NOMO-1 (cell line): ENCODE measurements around the gene ADH4.
"Not testable (repeated sequence)": the region's sequence is repeated elsewhere in the genome, so short reads cannot be mapped to it uniquely, and the experiment has no call there.

Experiments used
- DNase-seq, 2 experiments: peaks; one replicate each; lab custom pipeline; 2025; ENCODE audit not compliant: unreplicated experiment in 2 of 2; lab: John Stamatoyannopoulos, UW

The ADH4 gene

DNA sequence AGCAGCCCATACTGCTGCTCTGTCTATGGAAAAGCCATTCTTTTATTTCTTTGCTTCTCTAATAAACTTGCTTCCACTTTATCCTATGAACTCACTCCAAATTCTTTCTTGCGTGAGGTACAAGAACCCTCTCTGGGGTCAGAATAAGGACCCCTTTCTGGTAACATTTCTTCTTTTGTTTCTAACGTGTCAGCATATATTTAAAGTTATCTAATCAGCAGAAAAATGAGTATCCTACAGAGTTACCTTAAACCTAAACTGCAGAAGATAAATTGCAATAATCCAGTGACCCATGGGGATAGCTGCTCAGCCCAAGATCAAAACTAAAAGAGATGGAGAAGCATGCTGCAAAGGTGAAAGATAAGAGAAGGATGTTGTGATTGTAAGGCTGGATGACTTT is 59.5 kb downstream of the ADH4 start:
- no peak for DNase-seq

DNA sequence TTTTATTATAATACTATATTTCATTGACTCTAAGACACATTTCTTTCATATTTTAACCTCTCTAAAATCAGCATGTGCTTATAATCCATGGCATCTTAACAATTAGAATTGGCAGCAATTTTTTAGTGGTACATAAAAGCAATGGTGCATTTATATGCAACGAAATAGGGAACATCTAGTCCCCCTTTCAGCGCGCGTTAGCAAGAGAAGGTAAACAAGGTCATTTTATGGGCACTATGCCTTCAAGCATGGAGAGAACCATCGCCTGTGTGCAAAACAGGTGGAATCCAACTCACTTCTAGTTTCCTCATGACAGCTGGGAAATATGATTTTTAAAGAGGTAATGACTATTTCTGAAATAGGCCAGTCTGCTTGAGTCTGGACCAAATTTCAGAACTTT is 61.9 kb downstream of the ADH4 start:
- no peak for DNase-seq

DNA sequence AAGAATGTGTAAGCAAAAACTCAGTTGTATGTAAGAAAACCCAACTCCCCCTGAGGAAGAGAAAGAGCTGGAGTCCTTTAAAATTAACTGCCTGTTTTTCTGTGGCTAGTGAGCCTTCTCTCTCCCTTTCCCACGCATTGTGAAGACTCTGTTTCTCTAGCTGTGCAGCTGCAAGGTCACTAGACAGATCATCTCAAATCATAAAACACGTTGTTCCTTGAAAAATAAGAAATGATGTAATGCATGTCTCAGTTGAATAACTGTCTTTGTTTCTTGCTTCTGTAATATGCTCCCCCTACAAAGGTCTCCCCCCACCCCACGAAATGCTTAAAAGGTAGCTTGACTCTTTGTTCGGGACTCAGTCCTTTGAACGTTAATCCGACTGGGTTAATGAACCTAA is 63.2 kb downstream of the ADH4 start:
- DNase-seq = not testable (repeated sequence)

DNA sequence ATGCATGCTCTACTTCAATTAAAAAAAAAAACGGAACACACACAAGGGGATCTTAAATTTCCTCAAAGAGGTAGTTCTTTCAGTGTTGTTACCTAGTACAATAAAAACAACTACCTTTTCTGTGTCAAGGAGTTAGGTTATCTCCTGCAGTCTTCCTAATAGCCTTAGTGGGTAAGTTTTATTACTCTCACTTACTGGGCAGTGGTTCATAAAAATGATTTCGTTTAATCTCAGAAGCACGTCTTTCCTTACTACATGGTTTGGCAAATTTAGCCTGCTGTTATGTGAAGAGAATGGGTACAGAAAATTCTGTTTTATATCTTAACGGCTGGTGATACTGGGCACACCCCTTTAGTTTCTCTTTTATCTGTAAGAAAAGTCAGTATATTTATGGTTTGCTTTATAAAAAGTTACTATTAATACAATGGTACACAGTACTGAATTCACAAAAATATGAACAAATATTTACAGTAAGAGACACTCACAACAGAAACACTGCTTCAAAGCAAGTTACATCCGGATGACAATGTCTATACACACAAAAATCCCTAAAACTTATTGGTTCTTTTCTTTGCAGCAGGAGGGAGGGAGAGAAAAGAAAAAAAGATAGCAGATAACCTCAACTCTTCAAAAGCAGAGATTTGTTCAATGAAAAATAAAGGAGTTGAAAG is 64.3 kb downstream of the ADH4 start:
- DNase-seq = no peak

DNA sequence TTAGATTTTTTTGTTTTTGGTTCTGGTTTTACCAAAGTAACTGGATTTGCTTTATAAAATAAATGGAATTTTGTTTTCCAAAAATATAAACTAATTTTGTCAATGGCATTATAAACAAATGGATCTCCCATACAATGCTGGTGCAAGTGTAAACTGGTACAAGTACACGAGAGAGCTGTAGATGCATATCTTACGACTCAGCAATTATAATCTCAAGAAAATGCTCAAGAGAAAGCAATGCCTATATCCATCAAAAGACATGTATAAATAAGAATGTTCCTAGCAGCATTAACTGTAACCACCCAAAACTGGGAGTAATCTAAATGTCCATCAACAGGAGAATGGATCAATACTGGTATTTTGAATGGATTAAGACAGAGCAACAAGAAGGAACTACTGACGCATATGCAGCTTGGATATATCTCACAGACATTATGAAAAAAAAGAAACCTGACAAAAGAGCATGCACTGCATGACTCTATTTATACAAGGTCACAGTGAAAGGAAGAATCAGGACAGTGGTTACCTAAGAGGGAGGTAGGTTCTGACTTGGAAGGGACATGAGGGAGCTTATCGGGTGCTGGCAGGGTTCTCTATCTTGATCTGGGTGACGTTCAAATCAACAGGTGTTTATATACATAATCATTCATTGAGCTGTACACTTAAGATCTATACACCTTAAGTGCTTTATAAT is 65.0 kb downstream of the ADH4 start:
- no peak for DNase-seq

DNA sequence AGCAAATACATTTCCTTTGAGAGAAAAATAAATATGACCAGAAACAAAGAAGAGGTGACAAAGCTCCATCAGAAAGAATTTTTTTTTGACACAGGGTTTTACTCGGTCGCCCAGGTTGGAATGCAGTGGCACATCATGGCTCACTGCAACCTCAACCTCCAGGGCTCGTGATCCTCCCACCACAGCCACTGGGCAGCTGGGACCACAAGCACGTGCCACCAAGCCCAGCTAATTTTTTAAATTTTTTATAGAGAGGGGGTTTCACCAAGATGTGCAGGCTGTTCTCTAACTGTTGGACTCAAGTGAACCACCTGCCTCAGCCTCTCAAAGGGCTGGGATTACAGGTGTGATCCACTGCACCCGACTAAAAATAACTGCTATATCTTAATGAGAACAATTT is 65.8 kb downstream of the ADH4 start:
- DNase-seq = no peak

DNA sequence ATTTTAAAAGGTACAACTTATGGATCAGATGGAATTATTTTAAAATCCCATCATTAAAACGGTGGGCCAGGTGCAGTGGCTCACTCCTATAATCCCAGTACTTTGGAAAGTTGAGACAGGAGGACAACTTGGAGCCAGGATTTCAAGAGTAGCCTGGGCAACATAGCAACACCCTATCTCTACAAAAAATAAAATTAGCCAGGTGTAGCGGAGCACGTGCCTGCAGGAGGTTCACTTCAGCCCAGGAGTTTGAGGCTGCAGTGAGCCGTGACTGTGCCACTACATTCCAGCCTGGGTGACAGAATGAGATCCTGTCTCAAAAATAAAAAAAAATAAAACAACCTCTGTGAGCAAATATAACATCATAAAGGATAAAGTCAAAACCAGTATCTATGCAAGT is 66.9 kb downstream of the ADH4 start:
- no peak for DNase-seq

DNA sequence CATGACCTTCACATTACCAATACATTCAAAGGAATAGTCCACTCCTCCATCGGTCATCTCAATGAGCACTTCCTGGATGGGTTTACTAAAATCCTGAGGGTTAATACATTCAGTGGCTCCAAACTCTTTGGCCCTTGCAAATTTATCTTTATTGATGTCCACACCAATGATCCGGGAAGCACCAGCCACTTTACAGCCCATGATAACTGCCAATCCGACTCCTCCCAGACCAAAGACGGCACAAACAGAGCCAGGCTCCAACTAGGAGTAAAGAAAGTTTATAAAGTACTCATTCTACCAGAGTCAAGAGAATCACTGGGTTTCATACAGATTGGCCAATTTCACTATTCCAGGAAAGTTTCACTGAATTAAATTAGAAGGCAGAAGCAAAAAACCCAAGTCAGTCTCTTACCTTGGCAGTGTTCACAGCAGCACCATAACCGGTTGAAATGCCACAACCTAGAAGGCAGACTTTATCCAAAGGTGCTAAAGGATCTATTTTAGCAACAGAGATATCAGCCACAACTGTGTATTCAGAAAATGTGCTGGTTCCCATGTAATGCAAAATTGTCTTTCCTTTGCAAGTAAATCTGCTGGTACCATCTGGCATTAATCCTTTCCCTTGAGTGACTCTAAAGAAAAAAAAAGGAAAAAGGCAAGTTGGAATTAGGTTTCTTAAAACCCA is 67.7 kb downstream of the ADH4 start:
- DNase-seq = no peak

DNA sequence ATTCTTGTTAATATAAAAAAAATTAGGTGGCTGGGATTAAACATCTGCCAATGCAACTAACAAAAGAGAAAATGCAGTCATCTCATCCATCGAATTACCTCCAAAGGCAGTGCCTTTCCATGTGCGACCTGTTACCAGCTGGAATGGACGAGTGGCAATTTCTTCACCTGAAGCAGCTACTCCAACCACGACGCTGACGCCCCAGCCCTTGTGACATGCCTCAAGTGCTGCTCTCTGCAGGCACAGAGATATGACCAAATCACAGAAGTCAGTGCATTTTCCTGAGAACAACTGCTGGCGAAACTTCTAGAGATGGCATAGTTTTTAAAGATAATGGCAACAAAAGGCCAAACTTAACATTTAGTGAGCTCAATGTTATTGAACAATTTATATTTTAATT is 69.3 kb downstream of the ADH4 start:
- DNase-seq = no peak
